WTC11 (cell line): ENCODE data around the gene RAI1. TPM values are rescaled to one million over a fixed set of nuclear protein-coding genes. Genes with fewer than 3 reads are reported as not detected.

ENCODE experiments used
- ATAC-seq: fragments of 200-7000 bp; cut with Tn5 transposase; 2 replicates; pipeline ENCODE4 v1.10.0; 2021; ENCODE audit warnings: mild to moderate bottlenecking, moderate library complexity
- CTCF ChIA-PET: fragments of 300-600 bp; sonication (Branson Sonifier 250); formaldehyde crosslinking; loops from one replicate; lab custom pipeline; 2021; ENCODE audit warnings: antibody characterized with exemption; lab: Charles Lee
- POLR2A ChIA-PET: fragments of 350-600 bp; sonication (Branson Sonifier 250); formaldehyde crosslinking; loops from one replicate; lab custom pipeline; 2021; ENCODE audit warnings: antibody characterized with exemption; lab: Charles Lee
- DNase-seq: peaks from one replicate; pipeline ENCODE4 v3.0.0; 2021; ENCODE audit warnings: low spot score
- H3K27ac Mint-ChIP-seq: 2 replicates; pipeline ENCODE4 v1.8.0; 2021; ENCODE audit warnings: mixed read lengths
- H3K27me3 Mint-ChIP-seq: 2 replicates; pipeline ENCODE4 v1.8.0; 2021; ENCODE audit warnings: low read depth, mild to moderate bottlenecking, moderate library complexity, mixed read lengths
- H3K36me3 Mint-ChIP-seq: 2 replicates; pipeline ENCODE4 v1.8.0; 2021; ENCODE audit warnings: mixed read lengths
- H3K4me1 Mint-ChIP-seq: 2 replicates; pipeline ENCODE4 v1.8.0; 2022; ENCODE audit warnings: mixed read lengths
- H3K4me3 Mint-ChIP-seq: 2 replicates; pipeline ENCODE4 v1.8.0; 2021; ENCODE audit warnings: mild to moderate bottlenecking, moderate library complexity, mixed read lengths
- H3K9me3 Mint-ChIP-seq: 2 replicates; pipeline ENCODE4 v1.8.0; 2021; ENCODE audit warnings: mixed read lengths
- FOXK1 ChIP-seq: sonication (generic); formaldehyde crosslinking; IDR thresholded peaks from 2 replicates; pipeline ENCODE4 v1.8.0; 2022; ENCODE audit warnings: mild to moderate bottlenecking, moderate library complexity, missing genetic modification reagents
- FOXP1 ChIP-seq: sonication (generic); formaldehyde crosslinking; IDR thresholded peaks from 2 replicates; pipeline ENCODE4 v1.8.0; 2022; ENCODE audit warnings: missing genetic modification reagents, mild to moderate bottlenecking, moderate library complexity, borderline replicate concordance
- NFE2L1 ChIP-seq: sonication (generic); formaldehyde crosslinking; IDR thresholded peaks from 2 replicates; pipeline ENCODE4 v1.8.1; 2023; ENCODE audit warnings: missing genetic modification reagents
- NFYB ChIP-seq: sonication (generic); formaldehyde crosslinking; conservative IDR thresholded peaks from 2 replicates; pipeline ENCODE4 v1.8.0; 2022; ENCODE audit warnings: low read depth, missing genetic modification reagents
- RORB ChIP-seq: fragments of 250-450 bp; sonication (Bioruptor Pico); IDR thresholded peaks from 2 replicates; pipeline ENCODE4 v1.9.0; 2021; ENCODE audit warnings: mild to moderate bottlenecking
- SP1 ChIP-seq: sonication (generic); formaldehyde crosslinking; conservative IDR thresholded peaks from 2 replicates; pipeline ENCODE4 v1.8.1; 2022; ENCODE audit warnings: missing genetic modification reagents
- TEAD1 ChIP-seq: sonication (generic); formaldehyde crosslinking; IDR thresholded peaks from 2 replicates; pipeline ENCODE4 v1.8.0; 2022; ENCODE audit warnings: mild to moderate bottlenecking, missing genetic modification reagents
- ZNF121 ChIP-seq: sonication (generic); formaldehyde crosslinking; IDR thresholded peaks from 2 replicates; pipeline ENCODE4 v1.8.0; 2023; ENCODE audit warnings: missing genetic modification reagents
- ZNF138 ChIP-seq: sonication (generic); formaldehyde crosslinking; conservative IDR thresholded peaks from 2 replicates; pipeline ENCODE4 v1.8.1; 2022; ENCODE audit warnings: mild to moderate bottlenecking, moderate library complexity, missing genetic modification reagents
- ZNF232 ChIP-seq: sonication (generic); formaldehyde crosslinking; IDR thresholded peaks from 2 replicates; pipeline ENCODE4 v1.8.0; 2022; ENCODE audit warnings: mild to moderate bottlenecking, missing genetic modification reagents
- ZNF317 ChIP-seq: sonication (generic); formaldehyde crosslinking; IDR thresholded peaks from 2 replicates; pipeline ENCODE4 v1.8.1; 2023; ENCODE audit warnings: low read depth, mild to moderate bottlenecking, moderate library complexity, missing genetic modification reagents, borderline replicate concordance
- total RNA-seq: library from RNA; stranded (reverse); gene quantifications from 3 replicates; pipeline ENCODE4 v1.2.3, GENCODE V29; 2021
- TF ChIP-seq, protein P1 (sequence below): sonication (generic); formaldehyde crosslinking; IDR thresholded peaks from 2 replicates; pipeline ENCODE4 v1.8.0; 2023; ENCODE audit warnings: mild to moderate bottlenecking, missing genetic modification reagents
- TF ChIP-seq, protein P2 (sequence below): sonication (generic); formaldehyde crosslinking; IDR thresholded peaks from 2 replicates; pipeline ENCODE4 v1.8.1; 2022; ENCODE audit warnings: missing genetic modification reagents, borderline replicate concordance
- TF ChIP-seq, protein P3 (sequence below): sonication (generic); formaldehyde crosslinking; IDR thresholded peaks from 2 replicates; pipeline ENCODE4 v1.8.1; 2023; ENCODE audit warnings: mild to moderate bottlenecking, moderate library complexity, missing genetic modification reagents
- TF ChIP-seq, protein P4 (sequence below): sonication (generic); formaldehyde crosslinking; IDR thresholded peaks from 2 replicates; pipeline ENCODE4 v1.8.0; 2022; ENCODE audit warnings: mild to moderate bottlenecking, missing genetic modification reagents
- TF ChIP-seq, protein P5 (sequence below): sonication (generic); formaldehyde crosslinking; IDR thresholded peaks from 2 replicates; pipeline ENCODE4 v1.8.1; 2022; ENCODE audit warnings: mild to moderate bottlenecking, moderate library complexity, missing genetic modification reagents
- TF ChIP-seq, protein P6 (sequence below): fragments of 250-450 bp; sonication (Bioruptor Pico); IDR thresholded peaks from 2 replicates; pipeline ENCODE4 v1.9.0; 2021; ENCODE audit warnings: mild to moderate bottlenecking, borderline replicate concordance

The RAI1 gene
- total RNA-seq, 1 experiment from 2014 or later: 12.7 TPM

DNA sequence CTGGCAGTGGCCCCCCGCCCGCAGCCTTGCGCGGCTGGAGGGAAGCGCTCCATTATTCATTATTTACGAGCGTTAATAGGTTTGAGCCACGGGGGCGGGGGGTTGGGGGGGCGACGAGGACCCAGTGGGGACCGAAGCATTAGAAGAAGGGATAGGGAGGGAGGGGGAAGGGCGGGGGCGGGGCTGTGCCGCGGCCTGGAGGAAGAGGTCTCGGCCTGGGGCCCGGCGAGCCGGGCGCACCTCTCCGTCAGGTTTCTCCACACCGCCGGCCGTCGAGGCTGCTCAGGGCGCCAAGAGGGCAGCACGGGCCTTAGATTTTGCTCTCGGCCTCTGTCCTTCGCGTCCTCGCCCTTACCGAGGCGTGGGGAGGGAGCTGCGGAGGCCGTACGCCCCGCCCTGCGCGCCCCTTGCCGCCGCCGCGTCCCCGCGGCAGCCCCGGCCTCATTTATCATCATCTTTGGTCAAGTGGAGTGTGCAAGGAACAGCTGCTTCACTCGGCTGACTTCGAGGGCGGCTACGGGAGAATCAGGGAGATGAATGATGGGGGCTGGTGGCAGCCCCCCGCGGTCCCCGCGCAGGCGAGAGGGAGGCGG, 101.4 kb downstream of the RAI1 start (continued):
- TF ChIP-seq, protein P1, sequence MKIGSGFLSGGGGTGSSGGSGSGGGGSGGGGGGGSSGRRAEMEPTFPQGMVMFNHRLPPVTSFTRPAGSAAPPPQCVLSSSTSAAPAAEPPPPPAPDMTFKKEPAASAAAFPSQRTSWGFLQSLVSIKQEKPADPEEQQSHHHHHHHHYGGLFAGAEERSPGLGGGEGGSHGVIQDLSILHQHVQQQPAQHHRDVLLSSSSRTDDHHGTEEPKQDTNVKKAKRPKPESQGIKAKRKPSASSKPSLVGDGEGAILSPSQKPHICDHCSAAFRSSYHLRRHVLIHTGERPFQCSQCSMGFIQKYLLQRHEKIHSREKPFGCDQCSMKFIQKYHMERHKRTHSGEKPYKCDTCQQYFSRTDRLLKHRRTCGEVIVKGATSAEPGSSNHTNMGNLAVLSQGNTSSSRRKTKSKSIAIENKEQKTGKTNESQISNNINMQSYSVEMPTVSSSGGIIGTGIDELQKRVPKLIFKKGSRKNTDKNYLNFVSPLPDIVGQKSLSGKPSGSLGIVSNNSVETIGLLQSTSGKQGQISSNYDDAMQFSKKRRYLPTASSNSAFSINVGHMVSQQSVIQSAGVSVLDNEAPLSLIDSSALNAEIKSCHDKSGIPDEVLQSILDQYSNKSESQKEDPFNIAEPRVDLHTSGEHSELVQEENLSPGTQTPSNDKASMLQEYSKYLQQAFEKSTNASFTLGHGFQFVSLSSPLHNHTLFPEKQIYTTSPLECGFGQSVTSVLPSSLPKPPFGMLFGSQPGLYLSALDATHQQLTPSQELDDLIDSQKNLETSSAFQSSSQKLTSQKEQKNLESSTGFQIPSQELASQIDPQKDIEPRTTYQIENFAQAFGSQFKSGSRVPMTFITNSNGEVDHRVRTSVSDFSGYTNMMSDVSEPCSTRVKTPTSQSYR (CRISPR knock-in tag): no peak
- TF ChIP-seq RORB: no peak
- TF ChIP-seq, protein P2, sequence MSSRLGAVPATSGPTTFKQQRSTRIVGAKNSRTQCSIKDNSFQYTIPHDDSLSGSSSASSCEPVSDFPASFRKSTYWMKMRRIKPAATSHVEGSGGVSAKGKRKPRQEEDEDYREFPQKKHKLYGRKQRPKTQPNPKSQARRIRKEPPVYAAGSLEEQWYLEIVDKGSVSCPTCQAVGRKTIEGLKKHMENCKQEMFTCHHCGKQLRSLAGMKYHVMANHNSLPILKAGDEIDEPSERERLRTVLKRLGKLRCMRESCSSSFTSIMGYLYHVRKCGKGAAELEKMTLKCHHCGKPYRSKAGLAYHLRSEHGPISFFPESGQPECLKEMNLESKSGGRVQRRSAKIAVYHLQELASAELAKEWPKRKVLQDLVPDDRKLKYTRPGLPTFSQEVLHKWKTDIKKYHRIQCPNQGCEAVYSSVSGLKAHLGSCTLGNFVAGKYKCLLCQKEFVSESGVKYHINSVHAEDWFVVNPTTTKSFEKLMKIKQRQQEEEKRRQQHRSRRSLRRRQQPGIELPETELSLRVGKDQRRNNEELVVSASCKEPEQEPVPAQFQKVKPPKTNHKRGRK (CRISPR knock-in tag): no peak
- peak; percentile 20; the same call in 1 of the 2 replicates for TF ChIP-seq ZNF121 (CRISPR knock-in tag)
- no peak for TF ChIP-seq TEAD1 (CRISPR knock-in tag)
- TF ChIP-seq SP1 (CRISPR knock-in tag): 0 out of 2 replicates have a peak, but pooled peaks have one; percentile 11
- no peak for TF ChIP-seq NFE2L1 (CRISPR knock-in tag)
- TF ChIP-seq, protein P3, sequence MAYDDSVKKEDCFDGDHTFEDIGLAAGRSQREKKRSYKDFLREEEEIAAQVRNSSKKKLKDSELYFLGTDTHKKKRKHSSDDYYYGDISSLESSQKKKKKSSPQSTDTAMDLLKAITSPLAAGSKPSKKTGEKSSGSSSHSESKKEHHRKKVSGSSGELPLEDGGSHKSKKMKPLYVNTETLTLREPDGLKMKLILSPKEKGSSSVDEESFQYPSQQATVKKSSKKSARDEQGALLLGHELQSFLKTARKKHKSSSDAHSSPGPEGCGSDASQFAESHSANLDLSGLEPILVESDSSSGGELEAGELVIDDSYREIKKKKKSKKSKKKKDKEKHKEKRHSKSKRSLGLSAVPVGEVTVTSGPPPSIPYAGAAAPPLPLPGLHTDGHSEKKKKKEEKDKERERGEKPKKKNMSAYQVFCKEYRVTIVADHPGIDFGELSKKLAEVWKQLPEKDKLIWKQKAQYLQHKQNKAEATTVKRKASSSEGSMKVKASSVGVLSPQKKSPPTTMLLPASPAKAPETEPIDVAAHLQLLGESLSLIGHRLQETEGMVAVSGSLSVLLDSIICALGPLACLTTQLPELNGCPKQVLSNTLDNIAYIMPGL (CRISPR knock-in tag): no peak
- TF ChIP-seq NFYB (CRISPR knock-in tag): no peak
- TF ChIP-seq, protein P4, sequence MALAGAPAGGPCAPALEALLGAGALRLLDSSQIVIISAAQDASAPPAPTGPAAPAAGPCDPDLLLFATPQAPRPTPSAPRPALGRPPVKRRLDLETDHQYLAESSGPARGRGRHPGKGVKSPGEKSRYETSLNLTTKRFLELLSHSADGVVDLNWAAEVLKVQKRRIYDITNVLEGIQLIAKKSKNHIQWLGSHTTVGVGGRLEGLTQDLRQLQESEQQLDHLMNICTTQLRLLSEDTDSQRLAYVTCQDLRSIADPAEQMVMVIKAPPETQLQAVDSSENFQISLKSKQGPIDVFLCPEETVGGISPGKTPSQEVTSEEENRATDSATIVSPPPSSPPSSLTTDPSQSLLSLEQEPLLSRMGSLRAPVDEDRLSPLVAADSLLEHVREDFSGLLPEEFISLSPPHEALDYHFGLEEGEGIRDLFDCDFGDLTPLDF (CRISPR knock-in tag): no peak
- TF ChIP-seq ZNF232 (CRISPR knock-in tag): no peak

DNA sequence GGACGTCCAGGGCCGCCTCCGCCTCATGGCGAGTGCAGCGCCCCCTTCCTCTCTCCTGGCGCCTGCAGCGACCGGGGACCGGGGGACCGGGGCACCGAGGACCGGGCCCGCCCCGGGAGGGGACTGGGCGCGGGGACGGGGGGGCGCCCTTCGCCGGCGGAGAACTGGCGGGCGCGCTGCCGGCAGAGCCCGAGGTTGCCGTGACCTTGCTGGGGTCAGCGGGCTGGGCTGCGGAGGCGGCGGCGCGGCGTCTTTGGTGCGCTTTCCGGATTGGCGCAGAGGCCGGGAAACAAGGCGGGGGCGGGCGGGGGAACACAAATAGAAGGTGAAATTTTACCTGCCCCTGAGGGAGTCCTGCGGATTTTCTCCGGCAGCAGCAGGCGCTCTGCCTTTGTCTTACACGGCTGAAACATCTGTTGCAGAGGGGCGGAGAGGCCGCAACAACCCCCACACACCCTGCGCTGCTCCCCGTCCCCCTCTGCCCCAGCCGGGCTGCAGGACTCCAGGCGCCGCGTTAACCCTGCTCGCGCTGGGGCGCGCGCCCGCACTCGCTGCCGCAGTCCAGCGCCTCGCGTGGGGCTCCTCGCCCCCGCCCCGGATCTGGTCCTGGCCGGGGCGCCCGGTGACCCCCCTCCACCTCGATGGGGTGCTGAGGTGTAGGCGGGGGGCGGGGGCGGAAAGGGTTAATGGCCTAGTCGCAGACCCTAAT, 102.0 kb downstream of the RAI1 start:
- ChIA-PET POLR2A (no interaction called here), CTCF (interaction anchor here (0.9 to 3.3 kb wide), 11 partner anchors 9 to 136 kb away, joined by 4 to 38 read pairs (median 6); no protein-coding TSS in a partner anchor)
- DNase-seq: peak; percentile 79
- ATAC-seq: peak; percentile 13
- H3K4me3 Mint-ChIP-seq: peak overlapping the region; percentile 78
- no peaks in the 10 kb centered on the region for H3K9me3 Mint-ChIP-seq
- peaks cover 27% of the 10 kb centered on the region for H3K27me3 Mint-ChIP-seq
- H3K36me3 Mint-ChIP-seq: no peaks in the 10 kb centered on the region
- no peak overlapping the region for H3K27ac Mint-ChIP-seq
- peaks cover 51% of the 10 kb centered on the region for H3K4me1 Mint-ChIP-seq
- TF ChIP-seq ZNF317 (CRISPR knock-in tag): 0 out of 2 replicates have a peak, but pooled peaks have one; percentile 20
- peak; percentile 73 for TF ChIP-seq FOXK1 (CRISPR knock-in tag)
- TF ChIP-seq, protein P5, sequence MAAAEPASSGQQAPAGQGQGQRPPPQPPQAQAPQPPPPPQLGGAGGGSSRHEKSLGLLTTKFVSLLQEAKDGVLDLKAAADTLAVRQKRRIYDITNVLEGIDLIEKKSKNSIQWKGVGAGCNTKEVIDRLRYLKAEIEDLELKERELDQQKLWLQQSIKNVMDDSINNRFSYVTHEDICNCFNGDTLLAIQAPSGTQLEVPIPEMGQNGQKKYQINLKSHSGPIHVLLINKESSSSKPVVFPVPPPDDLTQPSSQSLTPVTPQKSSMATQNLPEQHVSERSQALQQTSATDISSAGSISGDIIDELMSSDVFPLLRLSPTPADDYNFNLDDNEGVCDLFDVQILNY: peak; percentile 20; the same call in 1 of the 2 replicates
- TF ChIP-seq, protein P6, sequence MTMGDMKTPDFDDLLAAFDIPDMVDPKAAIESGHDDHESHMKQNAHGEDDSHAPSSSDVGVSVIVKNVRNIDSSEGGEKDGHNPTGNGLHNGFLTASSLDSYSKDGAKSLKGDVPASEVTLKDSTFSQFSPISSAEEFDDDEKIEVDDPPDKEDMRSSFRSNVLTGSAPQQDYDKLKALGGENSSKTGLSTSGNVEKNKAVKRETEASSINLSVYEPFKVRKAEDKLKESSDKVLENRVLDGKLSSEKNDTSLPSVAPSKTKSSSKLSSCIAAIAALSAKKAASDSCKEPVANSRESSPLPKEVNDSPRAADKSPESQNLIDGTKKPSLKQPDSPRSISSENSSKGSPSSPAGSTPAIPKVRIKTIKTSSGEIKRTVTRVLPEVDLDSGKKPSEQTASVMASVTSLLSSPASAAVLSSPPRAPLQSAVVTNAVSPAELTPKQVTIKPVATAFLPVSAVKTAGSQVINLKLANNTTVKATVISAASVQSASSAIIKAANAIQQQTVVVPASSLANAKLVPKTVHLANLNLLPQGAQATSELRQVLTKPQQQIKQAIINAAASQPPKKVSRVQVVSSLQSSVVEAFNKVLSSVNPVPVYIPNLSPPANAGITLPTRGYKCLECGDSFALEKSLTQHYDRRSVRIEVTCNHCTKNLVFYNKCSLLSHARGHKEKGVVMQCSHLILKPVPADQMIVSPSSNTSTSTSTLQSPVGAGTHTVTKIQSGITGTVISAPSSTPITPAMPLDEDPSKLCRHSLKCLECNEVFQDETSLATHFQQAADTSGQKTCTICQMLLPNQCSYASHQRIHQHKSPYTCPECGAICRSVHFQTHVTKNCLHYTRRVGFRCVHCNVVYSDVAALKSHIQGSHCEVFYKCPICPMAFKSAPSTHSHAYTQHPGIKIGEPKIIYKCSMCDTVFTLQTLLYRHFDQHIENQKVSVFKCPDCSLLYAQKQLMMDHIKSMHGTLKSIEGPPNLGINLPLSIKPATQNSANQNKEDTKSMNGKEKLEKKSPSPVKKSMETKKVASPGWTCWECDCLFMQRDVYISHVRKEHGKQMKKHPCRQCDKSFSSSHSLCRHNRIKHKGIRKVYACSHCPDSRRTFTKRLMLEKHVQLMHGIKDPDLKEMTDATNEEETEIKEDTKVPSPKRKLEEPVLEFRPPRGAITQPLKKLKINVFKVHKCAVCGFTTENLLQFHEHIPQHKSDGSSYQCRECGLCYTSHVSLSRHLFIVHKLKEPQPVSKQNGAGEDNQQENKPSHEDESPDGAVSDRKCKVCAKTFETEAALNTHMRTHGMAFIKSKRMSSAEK (CRISPR knock-in tag): no peak
- TF ChIP-seq ZNF138 (CRISPR knock-in tag): peak; percentile 78; the same call in 1 of the 2 replicates
- TF ChIP-seq, protein P3 (CRISPR knock-in tag): peak; percentile 72; the same call in 1 of the 2 replicates
- peak; percentile 72 for TF ChIP-seq FOXP1 (CRISPR knock-in tag)
